GM19397 (cell line): ENCODE results near the gene JPH2.

ENCODE experiments used
- ATAC-seq: cut with Tn5 transposase; IDR thresholded peaks from one replicate; pipeline ENCODE4 v1.9.1; 2021; ENCODE audit warnings: mild to moderate bottlenecking, moderate library complexity; ENCODE audit not compliant: unreplicated experiment

Gene JPH2

GRCh38 chr20:44104798-44105517 is 82.0 kb downstream of the JPH2 start:
- no peak for ATAC-seq

GRCh38 chr20:44102582-44102981 is 84.4 kb downstream of the JPH2 start:
- ATAC-seq: no peak

DNA sequence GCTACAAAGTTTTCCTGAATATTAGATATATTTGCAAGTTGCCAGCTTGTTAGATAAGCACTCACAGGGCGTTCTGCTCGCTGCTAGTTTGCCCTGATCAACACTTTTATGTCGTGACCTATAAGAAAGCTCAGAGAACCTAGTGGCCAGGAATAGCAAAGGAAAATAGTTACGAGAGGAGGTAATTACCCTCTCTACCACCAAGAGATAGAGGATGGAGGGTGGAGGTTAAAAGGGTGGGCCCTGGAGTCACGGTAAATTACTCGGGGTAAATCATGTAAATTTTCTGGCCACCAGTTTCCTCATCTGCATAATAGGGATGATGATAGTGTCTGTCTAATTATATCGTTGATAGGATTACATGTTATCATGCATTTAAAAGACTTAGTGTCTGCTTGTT is 87.2 kb downstream of the JPH2 start:
- ATAC-seq: no peak

DNA sequence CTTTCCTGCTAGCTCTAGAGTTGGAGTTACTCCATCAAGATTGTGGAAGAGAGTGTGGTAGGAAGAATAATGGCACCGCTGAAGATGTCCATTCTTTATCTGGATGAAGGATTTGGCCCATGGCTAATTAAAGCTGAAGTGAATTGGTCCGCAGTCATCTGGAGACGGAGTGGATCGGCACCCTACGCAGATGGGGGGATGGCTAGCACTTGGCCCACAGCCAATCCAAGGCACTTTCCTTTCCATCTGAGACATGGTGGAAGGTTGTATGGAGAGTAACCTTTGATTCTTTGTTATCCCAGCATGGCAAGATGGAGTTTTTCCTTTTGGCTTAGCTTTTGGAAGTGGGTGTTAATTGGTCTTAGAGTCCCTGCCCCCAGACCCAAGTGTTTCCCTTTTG is 88.3 kb downstream of the JPH2 start:
- no peak for ATAC-seq

DNA sequence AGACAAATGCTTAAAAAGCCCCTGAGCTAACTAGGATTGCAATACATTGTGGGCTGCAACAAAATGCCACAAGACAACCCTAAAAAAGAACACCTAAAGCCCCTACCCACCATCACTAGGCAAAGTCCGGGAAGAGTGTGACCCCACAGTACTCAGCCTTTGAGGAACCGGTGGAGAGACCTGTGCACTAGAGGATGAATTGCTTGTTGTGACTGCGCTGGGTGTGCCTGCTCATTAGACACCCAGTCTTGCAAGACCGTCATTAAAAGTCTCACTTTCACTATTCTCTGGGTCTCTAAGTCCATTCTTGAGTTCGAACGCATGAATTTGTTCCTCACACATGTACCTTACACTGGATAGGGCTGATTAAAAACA is 88.7 kb downstream of the JPH2 start:
- ATAC-seq: no peak

- ATAC-seq: no peak
Measured at GRCh38 chr20:44097521-44098255, 89.3 kb downstream of the JPH2 start.

DNA sequence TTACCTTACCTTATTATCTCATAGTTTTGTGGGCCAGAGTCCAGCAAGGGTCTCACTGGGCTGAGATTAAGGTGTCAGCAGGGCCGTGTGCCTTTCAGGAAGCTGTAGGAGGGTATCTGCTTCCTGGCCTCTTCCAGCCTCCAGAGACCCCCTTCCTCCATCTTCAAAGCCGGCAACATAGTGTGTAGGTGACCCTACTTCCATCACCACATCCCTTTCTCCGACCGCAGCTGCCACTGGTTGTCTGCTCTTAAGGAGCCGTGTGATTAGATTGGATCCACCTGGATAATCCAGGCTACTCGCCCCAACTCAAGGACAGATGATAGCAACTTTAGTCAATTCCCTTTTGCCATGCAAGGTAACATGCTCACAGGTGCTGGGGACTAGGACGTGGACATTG is 91.2 kb downstream of the JPH2 start:
- no peak for ATAC-seq

GRCh38 chr20:44093249-44093582 is 93.8 kb downstream of the JPH2 start:
- ATAC-seq: no peak

DNA sequence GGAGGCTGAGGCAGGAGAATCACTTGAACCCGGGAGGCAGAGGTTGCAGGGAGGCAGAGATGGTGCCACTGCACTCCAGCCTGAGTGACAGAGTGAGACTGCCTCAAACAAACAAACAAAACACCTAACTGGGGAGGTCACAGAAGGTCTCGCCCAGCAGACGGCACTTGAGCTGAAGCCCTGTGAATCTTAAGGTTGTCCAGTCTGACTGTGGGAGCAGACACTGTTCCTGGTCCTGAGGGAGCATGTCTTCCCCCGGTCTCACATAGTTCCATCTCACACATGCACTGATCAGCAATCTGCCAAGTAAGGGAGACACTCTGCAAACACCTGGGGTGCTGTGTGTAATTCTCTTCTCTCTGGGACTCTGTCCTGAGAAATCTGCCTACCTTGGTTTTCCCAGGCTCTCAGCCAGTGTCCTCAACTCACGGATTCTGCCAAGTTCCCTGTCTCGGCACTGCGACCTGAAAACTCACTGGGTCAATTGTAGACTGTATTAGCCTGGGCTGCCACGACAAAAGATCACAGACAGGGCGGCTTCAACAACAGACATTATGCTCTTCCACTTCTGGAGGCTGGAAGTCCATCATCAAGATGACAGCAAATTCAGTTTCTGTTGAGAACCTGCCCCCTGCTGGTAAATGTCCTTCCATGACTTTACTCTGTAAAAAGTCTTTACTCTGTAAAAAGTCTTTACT is 94.3 kb downstream of the JPH2 start:
- no peak for ATAC-seq

- no peak for ATAC-seq
Measured at GRCh38 chr20:44091026-44091425, 96.0 kb downstream of the JPH2 start.

DNA sequence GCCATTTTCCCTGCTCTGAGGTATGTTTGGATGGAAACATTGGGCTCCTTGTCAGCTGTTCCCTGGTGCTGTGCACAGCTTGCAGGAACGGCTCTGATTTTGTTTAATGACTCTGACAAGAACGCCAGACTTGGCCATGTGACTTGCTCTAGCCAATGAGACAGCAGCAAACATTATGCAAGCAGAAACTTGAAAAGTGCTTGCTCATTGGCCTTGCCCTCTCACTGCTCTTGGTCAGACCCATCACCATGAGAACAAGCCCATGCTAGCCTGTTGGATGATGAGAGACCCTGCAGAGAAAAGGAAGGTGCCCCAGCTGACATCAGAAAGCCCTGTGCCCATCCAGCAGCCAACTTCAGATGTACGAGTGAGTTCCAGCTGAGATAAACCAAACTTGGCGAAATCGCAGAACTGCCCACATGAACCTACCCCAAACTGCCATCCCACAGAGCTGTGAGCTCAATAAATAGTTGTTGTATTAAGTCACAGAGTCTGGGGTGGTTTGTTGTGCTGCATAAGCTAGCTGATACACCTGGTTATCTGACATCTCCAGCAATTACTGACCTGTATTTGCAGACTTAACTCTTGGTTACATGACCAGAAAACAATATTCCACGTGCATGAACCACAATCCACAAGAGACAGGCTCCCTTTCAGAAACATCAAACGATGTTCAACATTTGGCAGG is 96.9 kb downstream of the JPH2 start:
- ATAC-seq: no peak

DNA sequence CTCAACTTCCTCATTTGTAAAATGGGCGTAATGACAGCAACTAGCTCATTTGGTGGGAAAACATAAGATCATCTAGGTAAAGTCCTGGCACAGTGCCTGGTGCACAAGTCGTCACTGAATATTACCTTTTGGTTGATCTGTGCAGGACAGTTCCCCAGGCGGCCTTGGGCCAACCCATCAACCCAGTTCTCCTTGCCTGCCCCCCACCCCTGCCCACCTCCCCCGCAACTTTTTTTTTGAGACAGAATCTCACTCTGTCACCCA is 99.2 kb downstream of the JPH2 start:
- no peak for ATAC-seq

- ATAC-seq: no peak
Measured at GRCh38 chr20:44087051-44087856, 99.7 kb downstream of the JPH2 start.

DNA sequence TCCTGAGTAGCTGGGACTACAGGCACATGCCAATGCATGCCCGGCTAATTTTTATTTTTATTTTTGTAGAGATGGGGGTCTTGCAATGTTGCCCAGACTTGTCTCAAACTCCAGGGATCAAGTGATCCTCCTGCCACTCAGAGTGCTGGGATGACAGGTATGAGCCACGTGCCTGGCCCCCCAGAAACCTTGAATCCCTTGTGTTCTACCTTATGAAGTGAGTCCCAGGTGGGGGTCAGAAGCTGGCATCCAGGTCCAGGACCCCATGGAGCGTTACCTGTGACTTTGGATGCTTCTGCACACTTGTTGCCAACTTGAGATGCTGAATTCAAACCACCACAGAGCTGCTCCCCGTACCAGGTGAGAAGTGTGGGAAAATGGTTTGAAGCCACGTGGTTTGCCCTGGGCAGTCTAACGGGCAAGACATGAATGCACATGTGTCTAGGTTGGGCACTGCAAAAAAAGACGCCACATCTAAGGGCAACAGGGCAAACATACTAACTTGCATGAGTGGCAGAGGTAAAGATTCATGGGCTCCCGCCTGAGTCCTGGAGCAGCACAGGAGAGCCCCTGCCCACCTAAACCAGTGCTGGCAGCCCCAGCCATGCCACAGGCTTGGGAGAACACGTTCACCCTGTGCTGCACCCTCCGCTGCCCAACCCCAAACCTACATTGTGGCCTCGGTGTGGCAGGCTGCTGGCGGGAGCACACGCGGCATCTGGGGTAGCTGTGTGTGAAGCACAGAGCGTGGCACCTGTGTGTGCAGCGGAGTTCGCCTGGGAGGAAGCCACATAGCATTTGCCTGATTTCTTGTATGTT is 101.2 kb downstream of the JPH2 start:
- no peak for ATAC-seq

DNA sequence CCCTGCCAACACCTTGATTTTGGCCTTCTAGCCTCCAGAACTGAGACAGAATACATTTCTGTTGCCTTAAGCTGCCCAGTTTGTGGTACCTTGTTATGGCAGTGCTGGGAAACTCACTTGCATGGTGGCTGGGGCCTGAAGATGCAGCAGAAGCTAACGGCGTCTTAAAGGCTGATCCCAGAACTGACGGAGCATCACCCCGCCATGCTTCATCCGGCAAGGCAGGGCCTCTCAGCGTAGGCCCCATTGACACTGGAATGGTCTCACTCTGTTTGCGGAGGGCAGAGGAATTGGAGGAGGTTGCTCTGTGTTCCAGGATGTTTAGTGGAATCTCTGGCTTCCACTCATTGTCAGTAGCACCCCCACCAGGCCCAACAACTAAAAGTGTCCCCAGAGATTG is 102.1 kb downstream of the JPH2 start:
- no peak for ATAC-seq

DNA sequence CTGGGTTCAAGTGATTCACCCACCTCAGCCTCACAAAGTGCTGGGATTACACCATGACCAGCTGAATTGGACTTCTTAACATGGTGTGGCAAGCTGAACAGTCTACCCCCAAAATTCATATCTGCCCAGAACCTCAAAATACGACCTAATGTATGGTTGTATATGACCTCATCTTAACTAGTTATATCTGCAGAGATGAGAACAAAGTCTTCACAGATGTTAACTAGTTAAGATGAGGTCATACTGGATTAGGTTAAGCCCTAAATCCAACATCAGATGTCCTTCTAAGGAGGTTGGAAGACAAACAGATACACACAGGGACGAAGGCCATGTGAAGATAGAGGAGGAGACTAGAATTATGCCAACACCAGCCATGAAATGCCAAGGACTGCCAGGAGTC is 102.5 kb downstream of the JPH2 start:
- ATAC-seq: no peak

DNA sequence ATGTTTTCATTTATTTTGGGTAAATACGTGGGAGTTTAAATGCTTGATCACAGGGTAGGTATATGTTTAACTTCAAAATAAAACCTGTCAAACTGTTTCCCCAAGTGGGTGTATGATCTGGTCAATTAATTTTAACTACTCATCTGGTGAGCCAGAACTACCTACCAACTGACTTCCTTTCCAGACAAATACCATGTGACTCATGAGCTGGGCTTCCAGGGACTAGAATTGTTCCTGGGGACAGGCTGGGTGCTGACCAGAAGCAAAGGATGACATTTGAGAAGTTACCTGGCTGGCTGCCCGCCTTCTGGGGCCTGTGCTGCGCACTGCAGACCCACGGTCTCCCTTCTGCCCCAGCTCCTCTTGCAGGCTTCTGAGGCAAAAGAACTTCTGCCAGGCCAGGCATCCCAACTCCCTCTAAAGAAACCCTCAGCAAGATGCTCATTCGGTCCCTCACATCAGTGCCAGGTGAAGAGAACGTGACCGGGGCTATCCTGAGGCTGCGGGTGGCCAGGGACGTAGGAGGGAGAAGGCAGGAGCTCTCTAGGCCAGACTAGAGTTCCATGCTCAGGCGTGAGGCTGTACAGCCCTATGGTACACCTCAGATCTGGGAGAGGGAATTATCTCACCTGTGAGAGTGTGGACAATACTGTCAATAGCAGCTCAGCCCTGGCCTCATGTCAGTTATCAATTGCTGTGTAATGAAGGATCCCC is 103.6 kb downstream of the JPH2 start:
- ATAC-seq: no peak

DNA sequence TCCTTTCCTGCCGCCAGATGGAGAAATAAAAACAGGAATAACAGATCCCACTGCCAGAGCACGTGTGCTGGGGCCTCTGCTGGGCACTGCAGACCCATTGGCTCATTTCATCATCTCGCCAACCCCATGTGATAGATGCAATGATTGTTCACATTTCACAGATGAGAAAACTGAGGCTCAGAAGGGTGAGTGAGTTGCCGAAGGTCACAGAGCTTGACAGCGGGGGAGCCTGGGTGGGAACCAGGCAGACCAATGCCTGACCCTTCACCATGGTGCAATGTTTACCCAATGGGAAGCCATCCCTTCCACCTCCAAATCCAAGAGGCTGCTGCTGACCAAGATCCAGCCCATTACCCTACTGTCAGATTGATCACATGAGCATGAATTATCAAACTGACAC is 105.1 kb downstream of the JPH2 start:
- no peak for ATAC-seq

GRCh38 chr20:44081476-44081875 is 105.5 kb downstream of the JPH2 start:
- ATAC-seq: no peak
